GM21526 (cell line): Measurements from ENCODE around the gene ZNF460.
"Not testable (repeated sequence)": the region's sequence is repeated elsewhere in the genome, so short reads cannot be mapped to it uniquely, and the experiment has no call there.

ENCODE experiments used
- ATAC-seq: cut with Tn5 transposase; IDR thresholded peaks from one replicate; pipeline ENCODE4 v1.9.1; 2021; ENCODE audit warnings: moderate library complexity; ENCODE audit not compliant: unreplicated experiment, low FRiP score

Gene ZNF460

GRCh38 chr19:57280165-57280961 is at the start of gene ZNF460:
TSS of gene ZNF460 (plus strand) at chr19:57280485. CDS start at chr19:57280807, 322 bp downstream.
- peak; percentile 78 for ATAC-seq

GRCh38 chr19:57231686-57232085 is 48.6 kb upstream of the ZNF460 start:
- ATAC-seq, result no peak

- no peak for ATAC-seq
These were observed 47.1 kb upstream of the ZNF460 start for GRCh38 chr19:57233207-57233606.

GRCh38 chr19:57239982-57240310 is 40.3 kb upstream of the ZNF460 start:
- ATAC-seq, result no peak

GRCh38 chr19:57240311-57241090 is 39.8 kb upstream of the ZNF460 start, which contains the start of gene ZNF805:
TSS of gene ZNF805 (plus strand) at chr19:57240632. CDS start at chr19:57240892, 260 bp downstream.
- ATAC-seq, result peak; percentile 83

GRCh38 chr19:57241176-57241575 is 39.1 kb upstream of the ZNF460 start:
- no peak for ATAC-seq

GRCh38 chr19:57242821-57243220 is 37.5 kb upstream of the ZNF460 start:
- ATAC-seq, result no peak

GRCh38 chr19:57244513-57244912 is 35.8 kb upstream of the ZNF460 start:
- ATAC-seq, result no peak

- no peak for ATAC-seq
These were observed 35.2 kb upstream of the ZNF460 start for GRCh38 chr19:57245066-57245465.

- no peak for ATAC-seq
These were observed 34.3 kb upstream of the ZNF460 start for GRCh38 chr19:57245959-57246358.

GRCh38 chr19:57248646-57249045 is 31.6 kb upstream of the ZNF460 start:
- ATAC-seq, result no peak

- no peak for ATAC-seq
These were observed 31.0 kb upstream of the ZNF460 start for GRCh38 chr19:57249329-57249728.

- ATAC-seq, result not testable (repeated sequence)
These were observed 26.5 kb upstream of the ZNF460 start for GRCh38 chr19:57253767-57254166.

GRCh38 chr19:57262044-57262443 is 18.2 kb upstream of the ZNF460 start:
- no peak for ATAC-seq

- no peak for ATAC-seq
These were observed 17.0 kb upstream of the ZNF460 start for GRCh38 chr19:57263244-57263741.

GRCh38 chr19:57267291-57267690 is 13.0 kb upstream of the ZNF460 start:
- ATAC-seq, result no peak

- no peak for ATAC-seq
These were observed 10.6 kb upstream of the ZNF460 start for GRCh38 chr19:57269515-57270250.

- ATAC-seq, result no peak
These were observed 9.0 kb upstream of the ZNF460 start for GRCh38 chr19:57271280-57271679.

- no peak for ATAC-seq
These were observed 7.3 kb upstream of the ZNF460 start for GRCh38 chr19:57273014-57273413.

GRCh38 chr19:57276430-57276829 is 3.9 kb upstream of the ZNF460 start:
- ATAC-seq, result no peak

GRCh38 chr19:57278481-57278880 is 1.8 kb upstream of the ZNF460 start:
- ATAC-seq, result not testable (repeated sequence)
